Measurements from ENCODE around the gene ASB6.

GRCh38 chr9:129665814-129666520 is 24.0 kb upstream of the ASB6 start:
- TF ChIP-seq, protein P1, sequence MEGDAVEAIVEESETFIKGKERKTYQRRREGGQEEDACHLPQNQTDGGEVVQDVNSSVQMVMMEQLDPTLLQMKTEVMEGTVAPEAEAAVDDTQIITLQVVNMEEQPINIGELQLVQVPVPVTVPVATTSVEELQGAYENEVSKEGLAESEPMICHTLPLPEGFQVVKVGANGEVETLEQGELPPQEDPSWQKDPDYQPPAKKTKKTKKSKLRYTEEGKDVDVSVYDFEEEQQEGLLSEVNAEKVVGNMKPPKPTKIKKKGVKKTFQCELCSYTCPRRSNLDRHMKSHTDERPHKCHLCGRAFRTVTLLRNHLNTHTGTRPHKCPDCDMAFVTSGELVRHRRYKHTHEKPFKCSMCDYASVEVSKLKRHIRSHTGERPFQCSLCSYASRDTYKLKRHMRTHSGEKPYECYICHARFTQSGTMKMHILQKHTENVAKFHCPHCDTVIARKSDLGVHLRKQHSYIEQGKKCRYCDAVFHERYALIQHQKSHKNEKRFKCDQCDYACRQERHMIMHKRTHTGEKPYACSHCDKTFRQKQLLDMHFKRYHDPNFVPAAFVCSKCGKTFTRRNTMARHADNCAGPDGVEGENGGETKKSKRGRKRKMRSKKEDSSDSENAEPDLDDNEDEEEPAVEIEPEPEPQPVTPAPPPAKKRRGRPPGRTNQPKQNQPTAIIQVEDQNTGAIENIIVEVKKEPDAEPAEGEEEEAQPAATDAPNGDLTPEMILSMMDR (IDR thresholded peaks at IDR 0.05): no peak
- TF ChIP-seq EZH2 (IDR thresholded peaks at IDR 0.05) (no peak), EZH2phosphoT487 (IDR thresholded peaks at IDR 0.05) (no peak)

Data from neural progenitor cell (in vitro differentiated cells).